HepG2 (cell line): ENCODE data around the gene TP53BP2. TPM values are rescaled to one million over a fixed set of nuclear protein-coding genes. Genes with fewer than 3 reads are reported as not detected.

Experiments
- AGO1 ChIP-seq: fragments of 200-400 bp; formaldehyde crosslinking; IDR thresholded peaks from 2 replicates; pipeline ENCODE4 v1.6.1; 2017; ENCODE audit warnings: mild to moderate bottlenecking, low read depth, low read length, moderate library complexity; ENCODE audit not compliant: poor library complexity, severe bottlenecking
- AHDC1 ChIP-seq: sonication (generic); formaldehyde crosslinking; IDR thresholded peaks from 2 replicates; pipeline ENCODE4 v1.5.1; 2020; ENCODE audit warnings: mild to moderate bottlenecking, missing genetic modification reagents, borderline replicate concordance
- ARNT ChIP-seq: fragments of 450-650 bp; IDR thresholded peaks from 2 replicates; pipeline ENCODE4 v1.6.1; 2017
- ATRX ChIP-seq: sonication (generic); formaldehyde crosslinking; IDR thresholded peaks from 2 replicates; pipeline ENCODE4 v1.4.0; 2020; ENCODE audit warnings: missing genetic modification reagents, borderline replicate concordance
- DDIT3 ChIP-seq: sonication (generic); formaldehyde crosslinking; IDR thresholded peaks from 2 replicates; pipeline ENCODE4 v1.4.0; 2020; ENCODE audit warnings: mild to moderate bottlenecking, missing genetic modification reagents
- IRF1 ChIP-seq: sonication (generic); formaldehyde crosslinking; IDR thresholded peaks from 2 replicates; pipeline ENCODE4 v1.4.0; 2020; ENCODE audit warnings: low read depth, mild to moderate bottlenecking, missing genetic modification reagents
- KDM4B ChIP-seq: sonication (generic); formaldehyde crosslinking; IDR thresholded peaks from 2 replicates; pipeline ENCODE4 v1.4.0; 2020; ENCODE audit warnings: missing genetic modification reagents
- MED8 ChIP-seq: sonication (generic); formaldehyde crosslinking; IDR thresholded peaks from 2 replicates; pipeline ENCODE4 v1.8.1; 2023; ENCODE audit warnings: mild to moderate bottlenecking, missing genetic modification reagents; ENCODE audit not compliant: insufficient replicate concordance
- NBN ChIP-seq: fragments of 450-650 bp; conservative IDR thresholded peaks from 2 replicates; pipeline ENCODE4 v1.6.1; 2017
- PHF8 ChIP-seq: sonication (generic); formaldehyde crosslinking; IDR thresholded peaks from 2 replicates; pipeline ENCODE4 v1.5.0; 2020; ENCODE audit warnings: missing genetic modification reagents
- SRSF1 ChIP-seq: fragments of 200-400 bp; formaldehyde crosslinking; optimal IDR thresholded peaks from 2 replicates; pipeline ENCODE3; 2017; ENCODE audit warnings: mild to moderate bottlenecking, low read depth, low read length, moderate library complexity
- UBTF ChIP-seq: sonication (generic); formaldehyde crosslinking; IDR thresholded peaks from 2 replicates; pipeline ENCODE4 v1.4.0; 2020; ENCODE audit warnings: mild to moderate bottlenecking, missing genetic modification reagents
- ZBTB37 ChIP-seq: sonication (generic); formaldehyde crosslinking; IDR thresholded peaks from 2 replicates; pipeline ENCODE4 v1.4.0; 2020; ENCODE audit warnings: mild to moderate bottlenecking, missing genetic modification reagents
- ZNF329 ChIP-seq: sonication (generic); formaldehyde crosslinking; IDR thresholded peaks from 2 replicates; pipeline ENCODE4 v1.9.0; 2021; ENCODE audit warnings: low read depth, mild to moderate bottlenecking, missing genetic modification reagents
- ZNF576 ChIP-seq: sonication (generic); formaldehyde crosslinking; IDR thresholded peaks from 2 replicates; pipeline ENCODE4 v1.4.0; 2020; ENCODE audit warnings: mild to moderate bottlenecking, missing genetic modification reagents
- ZNF768 ChIP-seq: sonication (generic); formaldehyde crosslinking; IDR thresholded peaks from 2 replicates; pipeline ENCODE4 v1.4.0; 2020; ENCODE audit warnings: missing genetic modification reagents
- ZNF775 ChIP-seq: sonication (generic); formaldehyde crosslinking; IDR thresholded peaks from 2 replicates; pipeline ENCODE4 v1.4.0; 2020; ENCODE audit warnings: missing genetic modification reagents, mild to moderate bottlenecking, moderate library complexity, borderline replicate concordance
- ZNF788 ChIP-seq: sonication (generic); formaldehyde crosslinking; IDR thresholded peaks from 2 replicates; pipeline ENCODE4 v1.5.0; 2020; ENCODE audit warnings: mild to moderate bottlenecking, missing genetic modification reagents, borderline replicate concordance
- polyA plus RNA-seq, 8 experiments: library from polyadenylated mRNA; depleted of rRNA in 3 of 8; stranded (reverse) in 7 of 8; unstranded in 1 of 8; fragments of >200 nt; fragmentation: Illumina TruSeq in 4 of 8; extraction: Trizol in 4 of 8; gene quantifications; 2 replicates each; pipeline versions ENCODE4 v1.2.1 to v1.2.3, GENCODE V29; 2011 to 2016; ENCODE audit warnings: low read depth in 4 of 8, missing spikeins in 1 of 8, mixed read lengths in 1 of 8; ENCODE audit not compliant: insufficient read depth in 1 of 8
- total RNA-seq, 5 experiments: library from RNA; depleted of rRNA; stranded (reverse); fragments of >200 nt; fragmentation: Illumina TruSeq; extraction: Trizol; gene quantifications; 2 replicates each; pipeline ENCODE4 v1.2.3, GENCODE V29; 2016; ENCODE audit warnings: low read depth in 1 of 5

TP53BP2 gene
- total and polyA plus RNA-seq, 2 of the 13 experiments (the other 11 are each of a cell fraction or from before 2014, with no cell fraction given) = 10.0 to 14.0 TPM

- TF ChIP-seq ZBTB37 (CRISPR knock-in tag) (no peak), AGO1 (no peak), ZNF775 (CRISPR knock-in tag) (no peak), UBTF (peak; percentile 97), ZNF788 (CRISPR knock-in tag) (peak; percentile 87; the same call in 1 of the 2 replicates), ARNT (no peak), PHF8 (CRISPR knock-in tag) (peak; percentile 93), NBN (no peak), DDIT3 (CRISPR knock-in tag) (no peak), ZNF329 (peak; percentile 79), ZNF576 (no peak), AHDC1 (no peak), ZNF768 (peak; percentile 17; the same call in 1 of the 2 replicates), IRF1 (CRISPR knock-in tag) (no peak), KDM4B (CRISPR knock-in tag) (0 out of 2 replicates have a peak, but pooled peaks have one; percentile 61), MED8 (CRISPR knock-in tag) (peak; percentile 49), ATRX (no peak), SRSF1 (no peak)
These were observed at the start of gene TP53BP2 (continued) for GRCh38 chr1:223845810-223846682.
